ENCODE results near the gene LMNB1.

LMNB1 gene

DNA sequence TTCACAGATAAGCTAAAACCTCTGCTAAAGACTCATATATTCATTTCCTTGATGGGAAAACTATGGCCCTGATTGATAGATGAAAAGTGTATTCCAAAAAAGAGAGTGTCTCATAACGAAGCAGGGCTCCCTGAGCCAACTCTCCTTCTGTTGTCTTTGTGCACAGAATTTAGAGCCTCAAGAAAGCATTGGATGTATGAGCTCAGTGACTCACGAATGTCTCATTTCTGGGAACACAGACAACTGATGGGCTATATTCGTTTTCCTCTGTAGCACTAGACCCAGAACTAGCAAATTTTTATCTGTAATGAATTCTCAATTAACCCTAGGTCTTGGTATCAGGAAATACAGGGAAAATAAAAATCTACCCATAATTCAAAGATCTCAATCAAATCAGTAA, 88.4 kb downstream of the LMNB1 start:
- TF ChIP-seq, protein P1, sequence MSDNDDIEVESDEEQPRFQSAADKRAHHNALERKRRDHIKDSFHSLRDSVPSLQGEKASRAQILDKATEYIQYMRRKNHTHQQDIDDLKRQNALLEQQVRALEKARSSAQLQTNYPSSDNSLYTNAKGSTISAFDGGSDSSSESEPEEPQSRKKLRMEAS (IDR thresholded peaks at IDR 0.05; ENCODE audit: low read depth, low read length): no peak
- TF ChIP-seq CTCF (IDR thresholded peaks at IDR 0.05; ENCODE audit: low read depth, low read length) (no peak), MYC (IDR thresholded peaks at IDR 0.05; ENCODE audit: low read depth, low read length) (no peak), POLR2A (IDR thresholded peaks at IDR 0.05; ENCODE audit: extremely low read depth, insufficient read length) (no peak)
- DNase-seq (ENCODE audit: low read depth): no peak
- H3K4me3 ChIP-seq (ENCODE audit: low read depth, low read length): no peak overlapping the region

DNA sequence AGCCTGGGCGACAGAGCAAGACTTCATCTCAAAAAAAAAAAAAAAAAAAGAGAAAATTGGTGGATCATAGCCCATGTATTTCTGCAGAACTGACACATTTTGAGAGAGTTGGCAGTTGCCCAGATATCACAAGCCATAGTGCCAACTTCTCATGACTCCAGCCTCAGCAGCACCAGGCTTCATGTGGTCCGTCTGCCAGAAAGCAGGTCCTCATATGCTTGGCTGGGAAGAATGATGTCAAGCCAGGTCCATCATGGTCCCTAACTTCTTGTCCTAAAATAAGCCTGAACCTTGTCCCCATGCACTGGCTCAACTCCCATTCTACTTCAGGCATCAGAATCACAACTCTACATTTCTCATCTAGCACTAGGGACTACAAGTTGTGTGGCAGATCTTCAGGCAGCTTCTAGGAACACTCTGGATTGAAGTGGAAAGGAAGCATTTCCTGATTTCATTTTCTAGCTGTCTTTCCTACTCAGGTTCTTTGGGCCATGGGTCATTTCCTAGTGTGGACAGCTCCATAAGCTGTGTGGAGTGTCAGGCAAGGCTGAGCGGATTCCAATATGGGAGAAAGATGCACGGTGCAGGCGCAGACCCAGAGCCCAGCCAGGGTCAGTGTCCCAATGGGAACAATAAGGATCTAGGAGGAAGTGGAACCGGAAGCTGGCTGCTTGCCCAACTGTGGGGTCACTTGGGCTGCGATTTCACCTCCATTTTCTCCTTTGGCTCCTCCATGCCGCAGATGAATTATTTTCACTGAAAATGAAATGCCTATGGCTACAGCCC, 90.1 kb downstream of the LMNB1 start:
- no peak for DNase-seq (ENCODE audit: low read depth)
- H3K4me3 ChIP-seq (ENCODE audit: low read depth, low read length): no peak overlapping the region
- TF ChIP-seq POLR2A (IDR thresholded peaks at IDR 0.05; ENCODE audit: extremely low read depth, insufficient read length) (no peak), MYC (IDR thresholded peaks at IDR 0.05; ENCODE audit: low read depth, low read length) (no peak), CTCF (IDR thresholded peaks at IDR 0.05; ENCODE audit: low read depth, low read length) (no peak)
- TF ChIP-seq, protein P1 (IDR thresholded peaks at IDR 0.05; ENCODE audit: low read depth, low read length): no peak

DNA sequence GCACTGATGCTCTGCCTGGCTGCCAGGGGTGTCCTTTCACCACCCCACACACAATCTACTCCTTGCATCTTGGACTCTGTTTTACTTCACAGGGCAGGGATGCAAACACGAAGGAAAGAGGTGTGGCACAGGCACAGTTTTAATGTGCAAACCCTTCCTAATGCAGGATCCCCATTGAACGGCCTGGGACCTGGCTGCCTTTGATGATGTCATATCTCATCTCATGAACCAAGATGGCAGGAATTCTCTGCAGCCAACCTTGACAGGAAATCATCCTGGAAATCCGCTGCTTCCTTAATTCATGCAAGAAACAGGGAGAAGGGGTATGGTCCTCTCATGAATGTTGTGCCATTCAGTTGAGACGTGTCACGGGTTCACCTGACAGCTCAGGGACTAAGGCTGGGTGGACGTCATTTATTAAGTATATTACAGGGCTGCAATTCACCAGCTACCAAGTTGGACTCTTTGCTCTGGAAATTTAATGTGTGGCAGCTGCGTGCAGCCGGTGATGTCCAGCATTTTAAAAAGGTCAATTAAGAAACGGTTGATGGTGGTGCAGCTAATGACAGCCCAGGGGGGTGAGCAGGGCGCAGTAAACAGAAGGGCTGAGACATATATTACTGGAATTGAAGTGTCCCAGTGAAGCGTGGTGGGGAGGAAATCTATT, 91.5 kb downstream of the LMNB1 start:
- no peak for DNase-seq (ENCODE audit: low read depth)
- no peak overlapping the region for H3K4me3 ChIP-seq (ENCODE audit: low read depth, low read length)
- TF ChIP-seq POLR2A (IDR thresholded peaks at IDR 0.05; ENCODE audit: extremely low read depth, insufficient read length): no peak
- TF ChIP-seq, protein P1 (IDR thresholded peaks at IDR 0.05; ENCODE audit: low read depth, low read length): no peak
- TF ChIP-seq MYC (IDR thresholded peaks at IDR 0.05; ENCODE audit: low read depth, low read length): no peak
- TF ChIP-seq CTCF (IDR thresholded peaks at IDR 0.05; ENCODE audit: low read depth, low read length): no peak

DNA sequence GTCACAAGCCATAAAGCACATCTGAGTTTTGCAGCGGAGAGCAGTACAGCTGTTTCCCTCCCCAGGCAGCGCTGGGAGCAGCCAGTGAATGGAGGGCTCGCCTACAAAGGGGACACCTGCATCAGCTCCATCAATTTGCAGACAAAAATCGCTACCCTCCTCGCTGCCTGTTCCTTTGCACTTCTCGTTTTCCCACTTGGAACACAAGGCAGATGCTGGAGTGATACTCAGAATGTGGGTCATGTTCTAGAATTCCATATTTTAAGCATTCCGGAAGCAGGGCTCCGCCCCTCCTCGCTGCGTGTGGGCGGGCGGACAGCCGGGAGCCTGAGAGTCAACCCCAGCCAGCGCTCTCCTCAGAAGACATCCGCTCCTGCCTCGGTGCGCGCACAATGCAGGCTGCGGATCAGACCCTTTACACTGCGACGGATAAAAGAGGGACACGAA, 92.1 kb downstream of the LMNB1 start:
- DNase-seq (ENCODE audit: low read depth): no peak
- TF ChIP-seq POLR2A (IDR thresholded peaks at IDR 0.05; ENCODE audit: extremely low read depth, insufficient read length) (no peak), CTCF (IDR thresholded peaks at IDR 0.05; ENCODE audit: low read depth, low read length) (no peak), MYC (IDR thresholded peaks at IDR 0.05; ENCODE audit: low read depth, low read length) (no peak)
- TF ChIP-seq, protein P1 (IDR thresholded peaks at IDR 0.05; ENCODE audit: low read depth, low read length): no peak

GRCh38 chr5:126871441-126871840, 94.5 kb downstream of the LMNB1 start:
- no peak for TF ChIP-seq POLR2A (IDR thresholded peaks at IDR 0.05; ENCODE audit: extremely low read depth, insufficient read length)
- TF ChIP-seq, protein P1 (IDR thresholded peaks at IDR 0.05; ENCODE audit: low read depth, low read length): no peak
- no peak for TF ChIP-seq MYC (IDR thresholded peaks at IDR 0.05; ENCODE audit: low read depth, low read length)
- TF ChIP-seq CTCF (IDR thresholded peaks at IDR 0.05; ENCODE audit: low read depth, low read length): no peak
- DNase-seq (ENCODE audit: low read depth): peak; percentile 35

More for the DNA sequence above, 92.1 kb downstream of the LMNB1 start:
- H3K4me3 ChIP-seq (ENCODE audit: low read depth, low read length): no peak overlapping the region

More at GRCh38 chr5:126871441-126871840, 94.5 kb downstream of the LMNB1 start:
- no peak overlapping the region for H3K4me3 ChIP-seq (ENCODE audit: low read depth, low read length)
